Posterior cingulate gyrus (tissue), 11 donors: ENCODE data around the gene SIDT1.

Experiments
- DNase-seq, 10 donors: peaks; one replicate each; pipeline versions ENCODE4 v3.0.0 to v3.0.0-alpha.2; 2020 to 2021; ENCODE audit warnings: mixed read lengths in 3 of 10
- intact Hi-C: fragments of 100-400 bp; cut with DNase I; formaldehyde crosslinking; loops from one replicate; pipeline ENCODE4 v1.15.1; 2023

Gene SIDT1

GRCh38 chr3:113541519-113541918 lies 9.2 kb downstream of the SIDT1 start:
- no peak for DNase-seq
- intact Hi-C loops = no loop called here

GRCh38 chr3:113545594-113545993 lies 13.2 kb downstream of the SIDT1 start:
- DNase-seq = no peak
- intact Hi-C loops = no loop called here

- intact Hi-C loops = no loop called here
- DNase-seq = no peak
Observed at GRCh38 chr3:113546414-113546893, 14.1 kb downstream of the SIDT1 start.

GRCh38 chr3:113548501-113548900 lies 16.1 kb downstream of the SIDT1 start:
- DNase-seq = no peak
- intact Hi-C loops = no loop called here

- intact Hi-C loops = no loop called here
- DNase-seq = no peak
Observed at GRCh38 chr3:113551820-113552219, 19.5 kb downstream of the SIDT1 start.

- no peak for DNase-seq
- intact Hi-C loops = no loop called here
Observed at GRCh38 chr3:113552851-113553250, 20.5 kb downstream of the SIDT1 start.

GRCh38 chr3:113555138-113555537 lies 22.8 kb downstream of the SIDT1 start:
- intact Hi-C loops = no loop called here
- DNase-seq = no peak

- no peak for DNase-seq
- intact Hi-C loops = no loop called here
Observed at GRCh38 chr3:113556316-113556945, 24.1 kb downstream of the SIDT1 start.

GRCh38 chr3:113556946-113557335 lies 24.6 kb downstream of the SIDT1 start:
- intact Hi-C loops = no loop called here
- DNase-seq = no peak

- no peak for DNase-seq
- intact Hi-C loops = no loop called here
Observed at GRCh38 chr3:113557374-113557773, 25.0 kb downstream of the SIDT1 start.

- DNase-seq = no peak
- intact Hi-C loops = no loop called here
Observed at GRCh38 chr3:113559009-113559408, 26.7 kb downstream of the SIDT1 start.

GRCh38 chr3:113560271-113560670 lies 27.9 kb downstream of the SIDT1 start:
- intact Hi-C loops = no loop called here
- DNase-seq = no peak

- DNase-seq = no peak
Observed at GRCh38 chr3:113560831-113561623, 28.7 kb downstream of the SIDT1 start.

GRCh38 chr3:113565555-113565954 lies 33.2 kb downstream of the SIDT1 start:
- DNase-seq = no peak
- intact Hi-C loops = no loop called here

More at GRCh38 chr3:113560831-113561623, 28.7 kb downstream of the SIDT1 start:
- intact Hi-C loops = no loop called here

GRCh38 chr3:113570158-113570557 lies 37.8 kb downstream of the SIDT1 start:
- intact Hi-C loops = no loop called here
- DNase-seq = no peak

- intact Hi-C loops = no loop called here
- no peak for DNase-seq
Observed at GRCh38 chr3:113571360-113571759, 39.0 kb downstream of the SIDT1 start.

- no peak for DNase-seq
- intact Hi-C loops = no loop called here
Observed at GRCh38 chr3:113573728-113574127, 41.4 kb downstream of the SIDT1 start.

GRCh38 chr3:113574213-113574612 lies 41.9 kb downstream of the SIDT1 start:
- no peak for DNase-seq
- intact Hi-C loops = no loop called here

- no peak for DNase-seq
- intact Hi-C loops = no loop called here
Observed at GRCh38 chr3:113575206-113575605, 42.9 kb downstream of the SIDT1 start.

- no peak for DNase-seq
- intact Hi-C loops = no loop called here
Observed at GRCh38 chr3:113585228-113585627, 52.9 kb downstream of the SIDT1 start.

- intact Hi-C loops = no loop called here
Observed at GRCh38 chr3:113585720-113586119, 53.4 kb downstream of the SIDT1 start.

GRCh38 chr3:113588806-113589205 lies 56.5 kb downstream of the SIDT1 start:
- intact Hi-C loops = no loop called here
- no peak for DNase-seq

More at GRCh38 chr3:113585720-113586119, 53.4 kb downstream of the SIDT1 start:
- DNase-seq = no peak
